ENCODE data around the gene NCK1. TPM values are rescaled to one million over a fixed set of nuclear protein-coding genes. Genes with fewer than 3 reads are reported as not detected.

Gene NCK1
- total RNA-seq, 1 experiment from 2014 or later, result 25.6 TPM

GRCh38 chr3:136992115-136992514, 130.1 kb downstream of the NCK1 start:
- Histone ChIP-seq H3K9ac (ENCODE audit: low read length) (no peak overlapping the region), H3K36me3 (ENCODE audit: control insufficient read depth in 1 of 2, insufficient read depth in 2 of 2, low read length in 2 of 2) (no peaks in the 10 kb centered on the region), H3K4me1 (ENCODE audit: control insufficient read depth in 1 of 2, insufficient read depth in 2 of 2, low read length in 2 of 2) (peaks cover 0 to 5% of the 10 kb centered on the region in 2 experiments; a peak in 1 of 4 replicates), H3K4me3 (replicated peaks in 1 of 2; ENCODE audit: low read depth in 1 of 2, low read length in 2 of 2) (no peak overlapping the region), H3K9me3 (ENCODE audit: control insufficient read depth in 1 of 2, insufficient read depth in 1 of 2, low read depth in 1 of 2, low read length in 2 of 2) (no peaks in the 10 kb centered on the region), H3K27me3 (ENCODE audit: insufficient read depth, low read length) (no peaks in the 10 kb centered on the region), H3K79me2 (ENCODE audit: insufficient read depth, low read length) (no peaks in the 10 kb centered on the region), H3K27ac (ENCODE audit: low read depth, low read length) (no peak overlapping the region), H2AFZ (ENCODE audit: low read depth, low read length, poor library complexity, severe bottlenecking) (no peak overlapping the region), H3K9me2 (ENCODE audit: insufficient read depth) (no peaks in the 10 kb centered on the region), H4K20me1 (ENCODE audit: insufficient read depth) (no peaks in the 10 kb centered on the region), H3K4me2 (ENCODE audit: low read length) (no peak overlapping the region)
- intact Hi-C loops (cut with micrococcal nuclease), result no loop called here
- TF ChIP-seq ATF3 (IDR thresholded peaks at IDR 0.05) (no peak), SIN3A (IDR thresholded peaks at IDR 0.05; ENCODE audit: low read depth) (no peak), CBX3 (IDR thresholded peaks at IDR 0.05; ENCODE audit: low read depth) (no peak), ZFX (IDR thresholded peaks at IDR 0.05) (no peak), POLR2AphosphoS5 (IDR thresholded peaks at IDR 0.05; ENCODE audit: low read depth, low read length) (no peak), JUND (IDR thresholded peaks at IDR 0.05) (no peak), EZH2phosphoT487 (IDR thresholded peaks at IDR 0.05; ENCODE audit: borderline replicate concordance) (no peak), FOSL1 (IDR thresholded peaks at IDR 0.05; ENCODE audit: low read depth) (no peak), ZNF274 (IDR thresholded peaks at IDR 0.05; ENCODE audit: low read depth, low read length) (no peak), ELF1 (IDR thresholded peaks at IDR 0.05; ENCODE audit: borderline replicate concordance, low read depth) (no peak), ZBTB33 (IDR thresholded peaks at IDR 0.05; ENCODE audit: extremely low read depth, insufficient replicate concordance, low read length) (no peak)
- ChIA-PET CTCF (no interaction called here), RAD21 (ENCODE audit: low non-redundant PET in 1 of 2, low total read pairs in 2 of 2, uncharacterized antibody in 2 of 2, unreplicated experiment in 2 of 2) (no interaction called here), POLR2A (no interaction called here)
- no peak for DNase-seq (ENCODE audit: low read depth, low spot score)
- no TSS peak for BruUV-seq (replicated peaks)
- no peak for ATAC-seq
